CD4-positive, alpha-beta T cell treated with Interleukin-12 subunit alpha and Interleukin-12 subunit beta, for 1 hour (primary cell): ENCODE data around the gene PIK3C3.
"Not testable (repeated sequence)": the region's sequence is repeated elsewhere in the genome, so short reads cannot be mapped to it uniquely, and the experiment has no call there.

Experiments used
- DNase-seq: peaks from one replicate; pipeline ENCODE4 v3.0.0-alpha.2; 2020

Gene PIK3C3

DNA sequence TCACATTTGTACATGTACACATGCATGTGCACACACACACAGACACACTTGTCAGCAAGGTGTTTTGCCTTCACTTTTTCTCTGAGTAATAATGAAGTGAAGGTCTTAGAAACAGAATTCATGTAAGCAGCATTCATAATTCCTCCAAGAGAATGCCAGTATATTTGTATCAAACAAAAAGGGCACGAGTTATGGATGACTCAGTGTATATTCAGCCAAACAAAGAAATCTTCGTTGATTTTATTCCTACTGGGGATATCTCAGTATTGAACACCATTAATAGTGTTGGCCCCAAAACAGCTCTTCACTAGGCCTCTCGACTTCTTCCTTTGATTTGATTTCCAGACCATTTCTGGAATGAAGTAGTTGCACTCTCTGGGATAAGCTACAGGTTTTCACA lies 125.3 kb downstream of the PIK3C3 start:
- DNase-seq, result no peak

- DNase-seq, result no peak
These were observed 127.6 kb downstream of the PIK3C3 start for GRCh38 chr18:42082415-42083234.

DNA sequence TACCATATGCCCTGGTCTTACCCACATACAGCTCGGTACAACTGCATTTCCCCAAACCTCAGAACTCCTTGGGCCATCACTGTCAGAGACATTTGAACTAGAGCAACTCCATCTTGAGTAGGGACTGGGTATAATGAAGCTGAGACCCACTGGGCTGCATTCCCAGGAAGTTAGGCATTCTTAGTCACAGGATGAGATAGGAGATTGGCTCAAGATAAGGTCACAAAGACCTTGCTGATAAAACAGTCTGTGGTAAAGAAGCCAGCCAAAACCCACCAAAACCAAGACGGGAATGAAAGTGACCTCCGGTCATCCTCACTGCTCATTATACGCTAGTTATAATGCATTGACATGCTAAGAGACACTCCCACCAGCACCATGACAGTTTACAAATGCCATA lies 131.3 kb downstream of the PIK3C3 start:
- DNase-seq, result no peak

GRCh38 chr18:42087235-42087634 lies 132.2 kb downstream of the PIK3C3 start:
- no peak for DNase-seq

DNA sequence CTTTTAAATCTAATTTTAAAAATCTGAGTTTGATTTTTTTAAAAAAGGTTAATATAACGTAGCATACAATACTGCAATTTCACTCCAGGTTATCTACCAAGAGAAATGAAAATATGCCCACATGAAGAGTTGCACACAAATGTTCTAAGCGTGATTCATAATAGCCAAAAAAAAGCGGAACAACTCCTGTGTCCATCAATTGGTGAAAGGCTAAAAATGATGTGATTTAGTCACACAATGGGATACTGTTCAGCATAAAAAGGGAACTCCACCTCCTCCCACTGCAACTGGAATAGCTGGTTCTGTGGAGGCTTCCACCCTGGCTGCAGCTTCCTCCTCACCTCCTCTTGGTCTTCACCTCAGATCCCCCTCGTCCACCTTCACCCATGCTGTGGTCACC lies 132.8 kb downstream of the PIK3C3 start:
- DNase-seq, result no peak

DNA sequence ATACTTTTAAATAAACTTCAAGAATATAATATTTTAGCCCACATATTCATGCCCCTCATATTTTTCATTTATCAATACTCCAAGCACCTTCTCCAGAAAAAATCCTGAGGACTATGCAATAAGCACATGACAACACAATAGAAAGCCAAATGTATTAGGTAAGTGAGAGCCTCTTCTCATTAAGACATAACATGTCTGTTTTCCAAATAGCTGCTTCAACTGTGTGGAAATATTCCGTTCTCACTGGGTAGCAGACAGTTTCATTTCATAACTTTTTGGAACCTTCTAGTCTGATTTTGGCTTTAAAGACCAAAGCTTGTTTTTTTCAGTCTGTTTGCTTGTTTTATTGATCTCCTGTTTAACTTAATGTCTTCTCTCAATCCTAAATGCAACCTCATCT lies 137.8 kb downstream of the PIK3C3 start:
- no peak for DNase-seq

DNA sequence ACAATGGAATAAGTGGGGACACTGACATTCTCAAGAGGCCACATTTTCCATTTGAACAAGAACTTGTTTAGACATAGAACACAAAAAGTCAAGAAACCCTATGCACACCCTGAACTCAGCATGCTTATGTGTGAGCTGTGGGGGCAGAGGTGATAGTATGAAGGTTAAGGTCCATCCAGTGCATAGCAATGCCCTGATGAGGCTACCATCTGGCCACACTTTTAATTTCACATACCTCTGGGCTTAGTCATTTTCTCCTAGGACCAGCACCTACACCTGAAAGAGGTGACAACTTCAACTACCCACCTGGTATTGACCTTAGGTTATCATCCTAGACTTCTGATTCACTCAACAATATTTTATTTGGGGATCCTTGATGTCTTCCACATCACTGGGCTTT lies 139.8 kb downstream of the PIK3C3 start:
- DNase-seq, result no peak

DNA sequence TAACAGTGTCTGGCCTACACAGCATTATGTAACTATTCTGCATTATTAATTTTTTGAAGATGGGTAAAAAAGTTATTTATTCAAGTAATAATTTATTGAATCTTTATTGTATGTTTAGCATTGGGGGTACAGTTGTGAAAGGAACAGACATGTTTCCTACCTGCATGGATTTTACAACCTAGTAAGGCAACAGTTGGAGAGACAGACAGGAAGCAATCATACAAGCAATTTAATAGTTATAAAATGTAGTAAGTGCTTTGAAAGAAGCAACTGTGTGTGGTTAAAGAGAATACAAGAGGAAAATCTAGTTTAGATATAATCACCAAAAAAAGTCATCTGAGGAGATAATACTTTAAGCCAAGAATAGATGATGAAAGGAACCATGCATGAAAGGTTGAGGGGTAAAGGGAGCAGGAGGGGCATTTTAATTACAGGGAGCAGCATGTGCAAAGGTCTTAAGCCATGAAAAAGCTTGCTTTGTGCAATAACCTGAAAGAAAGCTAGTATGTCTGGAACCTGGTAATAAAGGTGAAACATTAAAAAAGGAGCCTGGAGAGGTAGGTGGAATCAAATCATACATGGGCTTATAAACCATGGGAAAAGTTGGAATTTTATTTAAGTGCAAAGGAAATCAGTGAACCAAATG lies 140.8 kb downstream of the PIK3C3 start:
- no peak for DNase-seq

- DNase-seq, result no peak
These were observed 145.2 kb downstream of the PIK3C3 start for GRCh38 chr18:42100248-42100647.

GRCh38 chr18:42100911-42101310 lies 145.9 kb downstream of the PIK3C3 start:
- DNase-seq, result no peak

DNA sequence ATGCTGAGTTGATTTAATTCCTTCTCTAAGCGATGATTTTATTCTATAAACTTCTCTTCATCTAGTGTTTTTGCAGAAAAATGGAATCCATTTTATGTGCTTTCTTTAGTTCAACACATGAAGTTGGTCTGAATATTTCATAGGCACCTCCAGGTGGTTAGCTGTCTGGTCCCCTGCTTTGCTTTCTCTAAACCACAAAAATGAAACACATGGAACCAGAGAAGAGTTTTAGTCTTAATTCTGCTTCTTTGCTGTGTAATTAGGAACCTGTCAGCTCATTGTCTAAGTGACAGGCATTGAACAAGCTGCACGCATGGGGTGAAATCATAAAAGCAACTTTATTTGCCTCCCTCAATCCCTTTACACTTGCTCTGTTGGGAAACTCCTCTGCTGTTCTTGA lies 150.4 kb downstream of the PIK3C3 start:
- DNase-seq, result no peak

GRCh38 chr18:42106784-42107183 lies 151.8 kb downstream of the PIK3C3 start:
- DNase-seq, result no peak

- DNase-seq, result no peak
These were observed 152.3 kb downstream of the PIK3C3 start for GRCh38 chr18:42107287-42107686.

DNA sequence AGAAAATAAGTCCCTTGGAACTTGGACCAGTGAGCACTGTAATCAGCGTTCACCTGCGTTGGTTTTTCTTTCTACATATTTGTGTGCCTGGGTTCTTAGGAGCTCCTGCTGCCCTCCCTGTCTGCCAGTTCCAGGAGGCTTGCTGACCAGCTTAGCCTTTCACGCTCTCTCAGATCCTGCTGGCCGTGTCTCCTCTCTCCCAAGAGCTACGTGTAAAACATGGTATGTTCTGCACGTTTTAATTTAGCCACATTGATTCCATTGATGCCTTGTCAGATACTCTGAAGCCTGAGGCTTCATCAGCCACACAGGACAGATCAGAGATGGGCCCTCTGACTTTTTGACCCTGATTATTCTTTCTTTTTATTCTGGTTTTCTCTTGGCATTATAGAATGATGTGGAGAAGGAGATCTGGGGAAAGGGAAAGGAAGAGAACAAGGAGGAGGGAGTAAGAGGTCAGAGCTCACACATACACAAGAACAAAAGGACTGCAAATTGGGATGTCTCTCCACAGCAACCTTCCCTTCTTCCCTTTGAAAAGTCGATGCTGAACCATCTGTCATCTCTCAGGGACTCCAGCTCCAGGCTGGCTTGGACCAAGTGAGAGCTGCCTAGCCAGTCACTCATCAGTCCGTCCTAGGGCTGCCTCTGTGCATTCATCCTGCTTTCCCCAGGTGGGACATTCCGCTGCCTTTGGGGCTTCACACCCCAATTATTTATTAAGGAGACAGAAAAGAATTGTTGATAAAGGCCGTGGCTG lies 152.8 kb downstream of the PIK3C3 start:
- no peak for DNase-seq

DNA sequence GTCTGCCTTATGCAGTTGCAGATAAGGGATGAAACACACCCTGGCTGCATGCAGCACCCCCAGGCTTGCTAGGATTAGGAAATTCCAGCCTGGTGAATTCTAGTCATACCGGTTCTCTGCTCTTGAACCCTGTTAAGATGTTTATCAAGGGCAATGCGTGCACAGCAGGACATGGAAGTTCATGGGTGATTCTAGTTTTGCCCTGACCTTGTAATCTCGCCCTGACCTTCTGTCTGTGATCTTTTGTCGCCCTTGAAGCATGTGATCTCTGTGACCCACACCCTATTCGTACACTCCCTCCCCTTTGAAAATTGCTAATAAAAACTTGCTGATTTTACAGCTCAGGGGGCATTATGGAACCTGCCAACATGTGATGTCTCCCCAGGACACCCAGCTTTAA lies 157.1 kb downstream of the PIK3C3 start:
- not testable (repeated sequence) for DNase-seq

- no peak for DNase-seq
These were observed 157.8 kb downstream of the PIK3C3 start for GRCh38 chr18:42112657-42113420.

DNA sequence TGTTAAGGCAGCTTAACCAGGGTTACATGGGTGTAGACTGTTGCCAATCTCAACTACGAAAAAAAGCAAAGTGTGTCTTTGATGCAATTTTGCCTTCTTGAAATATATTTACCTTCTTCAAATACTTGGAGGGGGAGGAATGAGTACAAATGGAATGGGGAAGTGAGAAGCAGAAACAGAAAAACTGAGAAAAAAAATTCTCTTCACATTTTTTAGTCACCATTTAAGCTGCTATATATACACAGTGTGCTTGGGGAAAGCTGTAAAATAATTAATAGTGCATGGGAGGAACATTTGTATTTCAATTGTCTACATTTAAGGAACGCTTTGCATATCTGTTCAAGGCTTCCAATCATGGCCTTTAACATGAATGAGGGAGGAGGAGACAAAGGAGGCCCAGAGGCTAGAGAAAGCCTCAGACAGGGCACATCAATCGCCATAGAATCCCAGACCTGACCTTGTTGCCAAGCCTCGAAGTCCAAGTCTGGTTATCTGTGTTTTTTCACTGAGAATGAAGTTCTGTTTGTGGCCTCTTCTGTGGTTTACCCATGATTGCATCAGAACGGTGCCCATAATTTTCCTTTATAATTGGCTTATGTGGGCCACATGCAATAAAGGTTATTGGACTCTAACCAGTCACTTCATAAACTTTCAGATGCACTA lies 158.6 kb downstream of the PIK3C3 start:
- no peak for DNase-seq

DNA sequence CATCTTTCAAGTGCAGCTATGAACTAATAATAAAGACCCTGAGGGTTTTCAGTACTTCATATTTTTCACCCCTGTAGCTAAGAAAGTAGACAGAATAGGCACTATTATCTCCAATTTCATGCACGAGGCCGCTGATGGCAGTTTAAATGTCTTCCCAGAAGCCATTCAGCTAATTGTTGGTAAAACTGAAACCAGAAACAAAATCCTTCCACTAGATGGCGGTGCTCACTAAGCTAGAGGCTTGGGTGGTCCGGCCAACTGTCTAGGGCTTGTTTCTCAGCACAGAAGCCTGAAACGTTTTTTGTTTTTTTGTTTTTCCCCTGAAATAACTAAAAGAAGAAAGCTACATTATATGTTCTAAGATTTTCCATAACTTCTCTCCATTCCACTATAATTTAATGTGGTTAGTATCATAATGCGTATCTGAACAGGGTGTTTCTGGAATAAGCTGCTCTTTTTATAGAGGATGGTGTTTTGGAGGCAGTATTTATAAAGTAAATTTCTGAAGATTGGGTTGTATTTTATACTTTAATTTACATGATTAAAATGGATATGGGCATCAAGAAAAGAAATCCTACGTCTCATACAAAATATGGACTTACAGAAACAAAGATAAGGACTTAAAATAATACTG lies 159.4 kb downstream of the PIK3C3 start:
- DNase-seq, result peak; percentile 62

DNA sequence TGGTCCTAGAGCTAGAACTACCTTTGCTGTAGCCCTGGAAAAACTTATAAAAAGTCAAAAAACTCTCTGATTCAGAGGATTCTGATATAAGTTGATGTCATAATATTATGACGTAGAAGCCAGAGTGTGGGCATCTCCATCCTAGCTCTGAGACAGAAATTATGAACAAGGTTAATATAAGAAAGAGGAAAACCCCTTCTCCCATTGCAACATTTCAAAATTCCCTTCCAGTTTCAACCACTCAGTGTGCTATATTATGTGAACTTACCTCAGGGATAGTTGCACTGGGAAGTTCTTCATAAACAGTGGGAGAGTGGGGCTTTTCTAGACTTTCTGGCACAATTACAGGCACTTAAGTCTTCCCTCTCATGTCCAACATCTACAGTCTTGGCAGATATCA lies 171.6 kb downstream of the PIK3C3 start:
- no peak for DNase-seq

DNA sequence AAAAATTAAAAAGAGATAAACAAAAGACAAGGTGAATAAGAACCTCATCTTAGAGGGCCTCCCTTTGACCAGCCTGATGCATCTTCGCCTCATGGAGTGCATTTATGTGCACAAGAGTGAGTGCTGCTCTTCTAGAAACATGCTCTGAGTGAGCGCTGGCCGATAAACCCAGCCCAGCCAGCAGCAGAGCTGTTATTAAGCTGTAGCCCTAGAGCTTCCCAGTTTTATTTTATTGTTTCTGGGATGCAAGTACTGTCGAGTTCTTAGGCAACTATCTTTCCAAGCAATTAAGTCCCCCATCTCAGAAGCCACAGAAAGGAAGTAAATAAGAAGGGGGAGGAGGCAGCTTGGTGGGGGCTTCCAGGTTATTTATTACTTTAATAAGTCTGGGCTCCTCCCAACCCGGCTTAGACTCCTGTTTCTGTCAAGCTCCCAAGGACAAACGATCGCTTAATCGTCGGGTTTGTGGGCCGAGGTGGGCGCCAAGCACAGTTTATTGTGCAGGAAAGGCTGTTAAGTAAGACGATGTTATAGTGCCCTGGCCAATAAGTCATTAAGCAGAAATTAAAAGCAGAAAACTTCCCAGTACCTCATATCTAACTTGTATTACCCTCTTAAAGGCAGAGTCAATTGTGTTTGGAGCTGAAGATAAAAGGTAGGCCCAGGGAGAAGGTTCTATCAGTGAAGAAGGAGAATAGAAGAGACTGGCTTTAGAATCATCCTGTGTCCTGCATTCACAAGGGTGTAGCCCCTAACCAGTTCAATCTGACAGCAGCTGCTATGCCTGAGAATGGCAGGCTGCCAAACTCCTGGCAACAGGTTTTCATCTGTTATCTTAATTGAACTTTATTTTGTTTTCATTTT lies 176.3 kb downstream of the PIK3C3 start:
- no peak for DNase-seq

DNA sequence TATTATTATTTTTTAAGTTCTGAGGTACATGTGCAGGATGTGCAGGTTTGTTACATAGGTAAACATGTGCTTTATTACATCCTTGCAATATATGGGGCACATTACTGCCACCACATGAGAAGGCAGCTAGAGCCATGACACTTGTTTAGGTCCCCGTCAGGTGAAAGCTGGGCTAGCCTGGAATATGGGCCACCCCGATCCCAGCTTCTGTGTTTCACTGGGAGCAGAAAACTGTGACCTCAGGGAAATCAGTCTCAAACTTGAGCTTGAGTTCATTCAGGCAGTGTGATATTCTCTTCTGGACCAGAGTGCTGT lies 176.9 kb downstream of the PIK3C3 start:
- no peak for DNase-seq
